Left lung (tissue), 10 donors: Measurements from ENCODE around the gene BST1. TPM values are rescaled to one million over a fixed set of nuclear protein-coding genes. Genes with fewer than 3 reads are reported as not detected.
"Not testable (repeated sequence)": the region's sequence is repeated elsewhere in the genome, so short reads cannot be mapped to it uniquely, and the experiment has no call there.

ENCODE experiments used
- ATAC-seq: fragments of 200-7000 bp; cut with Tn5 transposase; one replicate; pipeline ENCODE4 v1.9.1; 2020; ENCODE audit warnings: moderate library complexity
- DNase-seq, 4 donors: peaks; one replicate each; pipeline ENCODE4 v3.0.0-alpha.2; 2013 to 2020
- H3K27ac ChIP-seq, 2 donors: fragments of 200-600 bp; sonication (generic) in 1 of 2; one replicate each; pipeline versions ENCODE4 v1.5.0 to v1.8.0; 2020 to 2021
- H3K27me3 ChIP-seq, 2 donors: fragments of 200-600 bp; sonication (generic) in 1 of 2; one replicate each; pipeline versions ENCODE4 v1.5.0 to v1.8.0; 2020 to 2021
- H3K36me3 ChIP-seq, 2 donors: fragments of 200-600 bp; sonication (generic) in 1 of 2; one replicate each; pipeline versions ENCODE4 v1.5.0 to v1.8.0; 2020 to 2021
- H3K4me1 ChIP-seq, 2 donors: fragments of 200-600 bp; one replicate each; pipeline ENCODE4 v1.8.0; 2021
- H3K4me3 ChIP-seq, 2 donors: fragments of 200-600 bp; sonication (generic) in 1 of 2; one replicate each; pipeline versions ENCODE4 v1.5.0 to v1.8.0; 2020 to 2021; ENCODE audit warnings: mild to moderate bottlenecking in 1 of 2
- H3K9me3 ChIP-seq, 2 donors: fragments of 200-600 bp; sonication (generic) in 1 of 2; one replicate each; pipeline versions ENCODE4 v1.5.0 to v1.8.0; 2020 to 2021
- intact Hi-C, 2 donors: fragments of 100-400 bp; cut with DNase I; formaldehyde crosslinking; loops; one replicate each; pipeline versions ENCODE4 v1.11.2 to v1.14.2; 2022
- polyA plus RNA-seq, 6 donors: library from polyadenylated mRNA; unstranded; fragments of 120-200 nt; gene quantifications; one replicate each; pipeline ENCODE4 v1.2.1, GENCODE V29; 2013; ENCODE audit not compliant: insufficient read length in 6 of 6
- total RNA-seq, 2 donors: library from RNA; stranded (reverse); fragmentation: NEBNext Ultra II Directional; extraction: Animal tissue kit (Norgen Biotek cat#: 25700); gene quantifications; one replicate each; pipeline ENCODE4 v1.2.1, GENCODE V29; 2021
- TF ChIP-seq, protein P1 (sequence below), 2 donors: fragments of 200-600 bp; sonication (generic) in 1 of 2; IDR thresholded peaks; one replicate each; pipeline versions ENCODE4 v1.5.0 to v1.8.0; 2021; ENCODE audit warnings: antibody characterized with exemption in 2 of 2
- donor health status: DM: no; HTN: yes; CAD: no.
- donor health status: DM: no; HTN: no; CAD: no.

Gene BST1
- total and polyA plus RNA-seq, 8 donors: 3.3 to 20.8 (median 4.2) TPM

DNA sequence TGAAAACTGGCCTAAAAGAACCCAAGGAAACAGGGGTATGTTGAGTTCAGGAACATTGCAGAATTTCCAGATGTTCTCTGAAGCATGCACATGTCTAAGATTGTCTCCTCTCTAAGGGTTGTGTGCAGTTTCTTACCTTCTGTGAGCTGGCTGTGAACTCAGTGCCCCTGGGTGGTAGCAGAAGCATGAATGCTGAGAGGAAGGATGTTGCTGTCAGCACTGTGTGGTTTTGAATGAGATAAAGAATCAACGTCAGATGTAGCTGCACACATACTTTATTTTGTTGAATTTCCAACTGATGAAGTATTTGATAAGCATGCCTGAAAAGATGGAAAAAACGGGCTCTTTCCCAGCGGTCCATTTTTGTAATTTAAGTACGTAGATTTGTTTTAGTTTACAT is 51.5 kb downstream of the BST1 start:
- Histone ChIP-seq H3K4me1 (peaks cover 0 to 23% of the 10 kb centered on the region in 2 donors), H3K9me3 (no peaks in the 10 kb centered on the region), H3K36me3 (no peaks in the 10 kb centered on the region), H3K27ac (no peak overlapping the region), H3K4me3 (no peak overlapping the region), H3K27me3 (no peaks in the 10 kb centered on the region)
- ATAC-seq (peak; percentile 50), DNase-seq (no peak)
- intact Hi-C loops: no loop called here
- TF ChIP-seq, protein P1, sequence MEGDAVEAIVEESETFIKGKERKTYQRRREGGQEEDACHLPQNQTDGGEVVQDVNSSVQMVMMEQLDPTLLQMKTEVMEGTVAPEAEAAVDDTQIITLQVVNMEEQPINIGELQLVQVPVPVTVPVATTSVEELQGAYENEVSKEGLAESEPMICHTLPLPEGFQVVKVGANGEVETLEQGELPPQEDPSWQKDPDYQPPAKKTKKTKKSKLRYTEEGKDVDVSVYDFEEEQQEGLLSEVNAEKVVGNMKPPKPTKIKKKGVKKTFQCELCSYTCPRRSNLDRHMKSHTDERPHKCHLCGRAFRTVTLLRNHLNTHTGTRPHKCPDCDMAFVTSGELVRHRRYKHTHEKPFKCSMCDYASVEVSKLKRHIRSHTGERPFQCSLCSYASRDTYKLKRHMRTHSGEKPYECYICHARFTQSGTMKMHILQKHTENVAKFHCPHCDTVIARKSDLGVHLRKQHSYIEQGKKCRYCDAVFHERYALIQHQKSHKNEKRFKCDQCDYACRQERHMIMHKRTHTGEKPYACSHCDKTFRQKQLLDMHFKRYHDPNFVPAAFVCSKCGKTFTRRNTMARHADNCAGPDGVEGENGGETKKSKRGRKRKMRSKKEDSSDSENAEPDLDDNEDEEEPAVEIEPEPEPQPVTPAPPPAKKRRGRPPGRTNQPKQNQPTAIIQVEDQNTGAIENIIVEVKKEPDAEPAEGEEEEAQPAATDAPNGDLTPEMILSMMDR (IDR thresholded peaks at IDR 0.05): no peak

DNA sequence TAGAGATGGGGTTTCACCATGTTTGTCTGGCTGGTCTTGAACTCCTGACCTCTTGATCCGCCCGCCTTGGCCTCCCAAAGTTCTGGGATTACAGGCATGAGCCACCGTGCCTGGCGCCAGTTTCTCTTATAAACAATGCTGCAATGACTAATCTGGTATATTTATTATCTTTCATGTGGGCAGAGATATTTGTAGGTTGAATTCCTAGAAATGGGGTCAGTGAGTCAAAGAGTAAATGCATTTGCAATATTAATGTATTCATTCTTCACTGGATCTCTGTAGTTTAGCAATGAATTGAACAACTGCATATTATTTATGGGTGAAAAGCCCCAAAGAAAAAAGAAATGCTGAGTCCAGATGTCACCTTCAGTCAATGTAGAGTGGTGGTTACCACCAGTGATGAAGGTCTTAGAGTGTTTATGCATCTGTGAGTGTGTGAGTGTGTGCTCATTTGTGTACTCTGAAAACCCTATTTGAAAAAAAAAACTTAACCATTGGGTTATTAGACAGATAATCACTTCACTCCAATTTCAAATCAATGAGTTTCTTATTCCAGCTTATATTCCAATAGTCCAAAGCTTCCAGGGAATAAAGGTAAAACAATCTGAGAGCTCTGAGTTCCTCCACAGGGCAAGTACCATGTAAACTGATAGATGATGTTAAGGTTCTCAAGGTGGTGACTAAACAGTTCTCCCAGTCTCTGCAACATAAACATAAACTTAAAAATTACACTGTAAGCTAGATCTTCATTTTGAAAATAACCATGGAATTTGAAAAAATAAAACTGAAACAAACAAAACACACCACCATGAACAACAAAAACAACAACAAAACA is 52.7 kb downstream of the BST1 start:
- intact Hi-C loops: no loop called here
- TF ChIP-seq, protein P1 (IDR thresholded peaks at IDR 0.05): no peak
- Histone ChIP-seq H3K4me1 (peaks cover 0 to 23% of the 10 kb centered on the region in 2 donors), H3K4me3 (no peak overlapping the region), H3K27ac (no peak overlapping the region), H3K36me3 (no peaks in the 10 kb centered on the region), H3K9me3 (no peaks in the 10 kb centered on the region), H3K27me3 (no peaks in the 10 kb centered on the region)
- DNase-seq (no peak), ATAC-seq (no peak)

DNA sequence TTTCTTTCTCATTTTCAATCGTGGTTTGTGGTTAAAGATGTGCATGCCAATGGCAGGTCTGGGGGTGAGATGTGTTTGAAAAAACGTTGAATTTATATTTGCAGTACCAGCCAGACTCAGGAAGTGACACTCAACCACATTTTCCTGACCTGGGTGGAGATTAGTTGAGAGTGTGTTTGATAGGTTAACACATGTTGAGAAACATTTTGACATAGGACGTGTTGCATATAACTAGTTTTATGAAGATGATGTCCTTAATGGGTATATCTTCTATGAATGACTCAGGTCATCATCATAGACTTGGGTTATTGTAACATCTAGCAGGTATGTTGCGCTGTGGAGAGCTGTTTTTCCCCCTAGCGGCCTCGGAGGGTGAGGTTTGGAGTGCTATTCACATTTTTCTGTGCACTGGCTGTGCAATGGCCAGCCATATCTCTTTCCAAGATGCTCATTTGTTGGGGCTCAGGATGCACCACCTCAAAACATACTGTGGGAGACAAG is 53.5 kb downstream of the BST1 start:
- TF ChIP-seq, protein P1 (IDR thresholded peaks at IDR 0.05): no peak
- ATAC-seq (peak; percentile 76), DNase-seq (no peak)
- no peaks in the 10 kb centered on the region for H3K36me3 ChIP-seq
- H3K27ac ChIP-seq: no peak overlapping the region
- no peaks in the 10 kb centered on the region for H3K9me3 ChIP-seq
- no peak overlapping the region for H3K4me3 ChIP-seq
- H3K4me1 ChIP-seq: peaks cover 0 to 23% of the 10 kb centered on the region in 2 donors
- intact Hi-C loops: no loop called here
- no peaks in the 10 kb centered on the region for H3K27me3 ChIP-seq

GRCh38 chr4:15757054-15757453 is 54.2 kb downstream of the BST1 start:
- Histone ChIP-seq H3K4me3 (no peak overlapping the region), H3K27me3 (no peaks in the 10 kb centered on the region), H3K27ac (no peak overlapping the region), H3K4me1 (peaks cover 0 to 23% of the 10 kb centered on the region in 2 donors), H3K9me3 (no peaks in the 10 kb centered on the region), H3K36me3 (no peaks in the 10 kb centered on the region)
- TF ChIP-seq, protein P1 (IDR thresholded peaks at IDR 0.05): no peak
- DNase-seq (no peak), ATAC-seq (no peak)
- intact Hi-C loops: no loop called here

DNA sequence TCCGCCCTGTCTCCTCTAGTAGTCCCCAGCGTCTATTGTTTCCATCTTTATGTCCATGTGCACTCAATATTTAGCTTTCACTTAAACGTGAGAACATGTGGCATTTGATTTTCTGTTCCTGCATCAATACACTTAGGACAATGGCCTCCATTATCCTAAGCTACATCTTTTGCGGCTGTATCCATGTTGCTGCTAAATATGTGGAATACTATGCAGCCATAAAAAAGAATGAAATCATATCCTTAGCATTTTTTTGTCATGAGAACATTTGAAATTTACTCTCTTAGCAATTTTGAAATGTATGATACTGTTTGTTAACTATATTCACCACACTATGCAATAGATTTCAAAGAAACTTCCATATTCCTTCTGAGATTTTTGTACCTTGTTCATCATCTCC is 55.4 kb downstream of the BST1 start:
- H3K36me3 ChIP-seq: no peaks in the 10 kb centered on the region
- peaks cover 0 to 23% of the 10 kb centered on the region in 2 donors for H3K4me1 ChIP-seq
- no peaks in the 10 kb centered on the region for H3K27me3 ChIP-seq
- intact Hi-C loops: no loop called here
- no peak overlapping the region for H3K27ac ChIP-seq
- ATAC-seq (no peak), DNase-seq (no peak)
- no peak overlapping the region for H3K4me3 ChIP-seq
- H3K9me3 ChIP-seq: no peaks in the 10 kb centered on the region
- TF ChIP-seq, protein P1 (IDR thresholded peaks at IDR 0.05): no peak

- H3K4me1 ChIP-seq, ATAC-seq, H3K9me3 ChIP-seq, intact Hi-C loops, H3K36me3 ChIP-seq, H3K4me3 ChIP-seq, DNase-seq, H3K27ac ChIP-seq, H3K27me3 ChIP-seq: not testable (repeated sequence)
Observed at GRCh38 chr4:15762460-15762859, 59.6 kb downstream of the BST1 start.
